ENCODE data around the gene SEC23IP. TPM values are rescaled to one million over a fixed set of nuclear protein-coding genes. Genes with fewer than 3 reads are reported as not detected.

SEC23IP gene
- total and polyA plus RNA-seq, 8 donors: 5.5 to 32.8 (median 18.5) TPM

GRCh38 chr10:119957451-119957850 lies 64.9 kb downstream of the SEC23IP start:
- DNase-seq: no peak
- H3K4me1 ChIP-seq: no peaks in the 10 kb centered on the region
- H3K27me3 ChIP-seq: no peaks in the 10 kb centered on the region
- H3K4me3 ChIP-seq: no peak overlapping the region
- no peak overlapping the region for H3K27ac ChIP-seq
- no peaks in the 10 kb centered on the region for H3K9me3 ChIP-seq
- ATAC-seq: no peak
- 62 to 67% methylated on average over 4 of the region's 4 CpGs for WGBS, 2 donors
- FAIRE-seq: no peak
- H3K36me3 ChIP-seq: no peaks in the 10 kb centered on the region
- no peak for TF ChIP-seq CTCF (IDR thresholded peaks at IDR 0.05)
- intact Hi-C loops (cut with DNase I): no loop called here

GRCh38 chr10:119962837-119963236 lies 70.3 kb downstream of the SEC23IP start:
- no peaks in the 10 kb centered on the region for H3K9me3 ChIP-seq
- no peaks in the 10 kb centered on the region for H3K27me3 ChIP-seq
- no peak overlapping the region for H3K4me3 ChIP-seq
- DNase-seq (no peak), FAIRE-seq (no peak), ATAC-seq (no peak)
- no peak overlapping the region for H3K27ac ChIP-seq
- intact Hi-C loops (cut with DNase I): no loop called here
- no peak for TF ChIP-seq CTCF (IDR thresholded peaks at IDR 0.05)
- no peaks in the 10 kb centered on the region for H3K4me1 ChIP-seq
- no peaks in the 10 kb centered on the region for H3K36me3 ChIP-seq

GRCh38 chr10:119967066-119967465 lies 74.5 kb downstream of the SEC23IP start:
- no peak for DNase-seq
- Histone ChIP-seq H3K27ac (no peak overlapping the region), H3K4me1 (no peaks in the 10 kb centered on the region), H3K36me3 (no peaks in the 10 kb centered on the region), H3K9me3 (no peaks in the 10 kb centered on the region), H3K4me3 (no peak overlapping the region), H3K27me3 (no peaks in the 10 kb centered on the region)
- no peak for FAIRE-seq
- intact Hi-C loops (cut with DNase I): no loop called here
- TF ChIP-seq CTCF (IDR thresholded peaks at IDR 0.05): no peak
- ATAC-seq: no peak
- WGBS, 2 donors: 51 to 56% methylated on average over 1 of the region's 1 CpG

- no peak for DNase-seq
- intact Hi-C loops (cut with DNase I): no loop called here
- 21 to 30% methylated on average over 1 of the region's 1 CpG for WGBS, 2 donors
- H3K27me3 ChIP-seq: no peaks in the 10 kb centered on the region
- H3K27ac ChIP-seq: no peak overlapping the region
- FAIRE-seq: no peak
- no peak for TF ChIP-seq CTCF (IDR thresholded peaks at IDR 0.05)
- no peak for ATAC-seq
- no peaks in the 10 kb centered on the region for H3K4me1 ChIP-seq
- no peaks in the 10 kb centered on the region for H3K9me3 ChIP-seq
- H3K36me3 ChIP-seq: no peaks in the 10 kb centered on the region
- H3K4me3 ChIP-seq: no peak overlapping the region
Measured at GRCh38 chr10:119969609-119970008, 77.1 kb downstream of the SEC23IP start.

GRCh38 chr10:119970107-119970506 lies 77.6 kb downstream of the SEC23IP start:
- DNase-seq (no peak), ATAC-seq (no peak), FAIRE-seq (no peak)
- WGBS, 2 donors: 90 to 92% methylated on average over 1 of the region's 1 CpG
- no peaks in the 10 kb centered on the region for H3K4me1 ChIP-seq
- no peaks in the 10 kb centered on the region for H3K36me3 ChIP-seq
- no peak overlapping the region for H3K27ac ChIP-seq
- TF ChIP-seq CTCF (IDR thresholded peaks at IDR 0.05): no peak
- no peaks in the 10 kb centered on the region for H3K9me3 ChIP-seq
- H3K27me3 ChIP-seq: no peaks in the 10 kb centered on the region
- H3K4me3 ChIP-seq: no peak overlapping the region
- intact Hi-C loops (cut with DNase I): no loop called here
